SK-N-SH (cell line): ENCODE measurements around the gene BORCS6. TPM values are rescaled to one million over a fixed set of nuclear protein-coding genes. Genes with fewer than 3 reads are reported as not detected.

Experiments
- CTCF ChIA-PET: fragments of 300-600, 350-600 bp; formaldehyde crosslinking; extraction: SDS; loops from one replicate; lab custom pipeline; 2021; lab: Yijun Ruan, JAX
- POLR2A ChIA-PET: fragments of 350-600 bp; sonication (Branson Sonifier 250); formaldehyde crosslinking; extraction: SDS; loops from one replicate; lab custom pipeline; 2020; ENCODE audit warnings: antibody characterized with exemption, inconsistent platforms; lab: Yijun Ruan, JAX
- DNase-seq: peaks from one replicate; pipeline ENCODE4 v3.0.0; 2012
- H2AFZ ChIP-seq: fragments of 200-600 bp; sonication (generic); 2 replicates; pipeline ENCODE4 v1.8.1; 2016; ENCODE audit warnings: antibody characterized with exemption, mild to moderate bottlenecking, low read depth
- H3F3A ChIP-seq: fragments of 200-600 bp; sonication (generic); replicated peaks from 2 replicates; pipeline ENCODE3; 2016; ENCODE audit warnings: antibody characterized with exemption, mild to moderate bottlenecking; ENCODE audit not compliant: insufficient read depth
- H3K27ac ChIP-seq, 2 experiments: fragments of 200-500 bp in 1 of 2; fragments of 200-600 bp in 1 of 2; sonication (Bioruptor generic) in 1 of 2; sonication (generic), shearing (Covaris generic) in 1 of 2; 2 replicates each; pipeline versions ENCODE4 v1.5.1 to v1.6.1; 2014 to 2016; ENCODE audit warnings: low read depth in 2 of 2, inconsistent platforms in 1 of 2, low read length in 1 of 2, mild to moderate bottlenecking in 1 of 2, mixed read lengths in 1 of 2
- H3K27me3 ChIP-seq: fragments of 200-600 bp; sonication (generic), shearing (Covaris generic); 2 replicates; pipeline ENCODE4 v1.6.1; 2016; ENCODE audit warnings: mixed run types; ENCODE audit not compliant: insufficient read depth
- H3K36me3 ChIP-seq, 2 experiments: fragments of 200-500 bp in 1 of 2; fragments of 200-600 bp in 1 of 2; sonication (Bioruptor generic) in 1 of 2; sonication (generic) in 1 of 2; replicated peaks in 1 of 2; 2 replicates each; pipeline versions ENCODE3 to v1.5.1; 2014 to 2016; ENCODE audit warnings: low read length in 1 of 2, mild to moderate bottlenecking in 1 of 2; ENCODE audit not compliant: insufficient read depth in 2 of 2, control insufficient read depth in 1 of 2
- H3K4me1 ChIP-seq, 2 experiments: fragments of 200-500 bp in 1 of 2; fragments of 200-600 bp in 1 of 2; sonication (Bioruptor generic) in 1 of 2; sonication (generic), shearing (Covaris generic) in 1 of 2; 2 replicates each; pipeline versions ENCODE4 v1.5.1 to v1.6.1; 2014 to 2016; ENCODE audit warnings: low read depth in 1 of 2, low read length in 1 of 2, mixed run types in 1 of 2; ENCODE audit not compliant: insufficient read depth in 2 of 2, control insufficient read depth in 1 of 2
- H3K4me2 ChIP-seq: fragments of 200-600 bp; sonication (generic), shearing (Covaris generic); 2 replicates; pipeline ENCODE4 v1.6.1; 2017; ENCODE audit warnings: mixed run types
- H3K4me3 ChIP-seq, 2 experiments: fragments of 200-500 bp in 1 of 2; fragments of 200-600 bp in 1 of 2; sonication (Bioruptor generic) in 1 of 2; sonication (generic), shearing (Covaris generic) in 1 of 2; 2 replicates each; pipeline versions ENCODE4 v1.5.1 to v1.8.1; 2014 to 2016; ENCODE audit warnings: low read depth in 2 of 2, inconsistent platforms in 1 of 2, low read length in 1 of 2, mild to moderate bottlenecking in 1 of 2, mixed read lengths in 1 of 2, moderate library complexity in 1 of 2
- H3K79me2 ChIP-seq: fragments of 200-600 bp; sonication (generic); 2 replicates; pipeline ENCODE4 v1.8.1; 2017; ENCODE audit warnings: mild to moderate bottlenecking; ENCODE audit not compliant: insufficient read depth
- H3K9ac ChIP-seq: fragments of 200-600 bp; sonication (generic); 2 replicates; pipeline ENCODE4 v1.6.1; 2017; ENCODE audit warnings: mixed run types
- H3K9me2 ChIP-seq: fragments of 200-600 bp; sonication (generic); 2 replicates; pipeline ENCODE4 v1.6.1; 2017; ENCODE audit warnings: mixed run types
- H3K9me3 ChIP-seq: fragments of 200-600 bp; sonication (generic); 2 replicates; pipeline ENCODE4 v1.6.1; 2017; ENCODE audit warnings: mixed run types, mild to moderate bottlenecking, moderate library complexity
- H4K20me1 ChIP-seq: fragments of 200-600 bp; sonication (generic); 2 replicates; pipeline ENCODE4 v1.6.1; 2017; ENCODE audit warnings: mild to moderate bottlenecking, mixed run types; ENCODE audit not compliant: insufficient read depth
- CHD2 ChIP-seq: fragments of 150-350 bp; IDR thresholded peaks from 2 replicates; pipeline ENCODE4 v1.6.1; 2018; ENCODE audit warnings: low read length; ENCODE audit not compliant: partially characterized antibody
- EP300 ChIP-seq, 2 experiments: IDR thresholded peaks; 2 replicates each; pipeline versions ENCODE4 v1.4.0 to v1.6.1; 2012; ENCODE audit warnings: borderline replicate concordance in 1 of 2, low read depth in 1 of 2, low read length in 1 of 2
- EZH2phosphoT487 ChIP-seq: fragments of 200-600 bp; sonication (generic); IDR thresholded peaks from 2 replicates; pipeline ENCODE4 v1.6.1; 2017; ENCODE audit warnings: low read depth, mixed run types, mild to moderate bottlenecking, antibody characterized with exemption, moderate library complexity, borderline replicate concordance
- FOSL2 ChIP-seq: IDR thresholded peaks from 2 replicates; pipeline ENCODE4 v1.4.0; 2012; ENCODE audit warnings: low read depth, mild to moderate bottlenecking, moderate library complexity, borderline replicate concordance
- FOXM1 ChIP-seq: IDR thresholded peaks from 2 replicates; pipeline ENCODE4 v1.4.0; 2012; ENCODE audit warnings: low read depth, mild to moderate bottlenecking
- GABPA ChIP-seq: IDR thresholded peaks from 2 replicates; pipeline ENCODE4 v1.4.0; 2012; ENCODE audit warnings: low read depth, mild to moderate bottlenecking
- GATA2 ChIP-seq: sonication (generic); formaldehyde crosslinking; IDR thresholded peaks from 2 replicates; pipeline ENCODE4 v1.5.0; 2020; ENCODE audit warnings: mild to moderate bottlenecking, missing genetic modification reagents
- JUND ChIP-seq: IDR thresholded peaks from 2 replicates; pipeline ENCODE4 v1.4.0; 2012
- MEF2A ChIP-seq: IDR thresholded peaks from 2 replicates; pipeline ENCODE4 v1.4.0; 2012; ENCODE audit warnings: low read depth, borderline replicate concordance
- NFIC ChIP-seq: IDR thresholded peaks from 2 replicates; pipeline ENCODE4 v1.4.0; 2012; ENCODE audit warnings: borderline replicate concordance
- PBX3 ChIP-seq: IDR thresholded peaks from 2 replicates; pipeline ENCODE4; 2012
- POLR2AphosphoS5 ChIP-seq: IDR thresholded peaks from 2 replicates; pipeline ENCODE4 v1.6.1; 2012; ENCODE audit warnings: low read depth, low read length
- REST ChIP-seq: IDR thresholded peaks from 2 replicates; pipeline ENCODE4 v1.6.1; 2012; ENCODE audit warnings: mild to moderate bottlenecking, low read depth, low read length, moderate library complexity
- RFX5 ChIP-seq: IDR thresholded peaks from 2 replicates; pipeline ENCODE4 v1.6.1; 2012; ENCODE audit warnings: mild to moderate bottlenecking, improper control_type of control experiment, low read length
- TAF1 ChIP-seq: IDR thresholded peaks from 2 replicates; pipeline ENCODE4 v1.6.1; 2012; ENCODE audit warnings: low read depth, mild to moderate bottlenecking, low read length, moderate library complexity, borderline replicate concordance
- TEAD4 ChIP-seq: IDR thresholded peaks from 2 replicates; pipeline ENCODE4 v1.4.0; 2012; ENCODE audit warnings: mild to moderate bottlenecking, borderline replicate concordance; ENCODE audit not compliant: insufficient read depth
- USF2 ChIP-seq: fragments of 150-350 bp; IDR thresholded peaks from 2 replicates; pipeline ENCODE4 v1.6.1; 2017; ENCODE audit warnings: antibody characterized with exemption, low read length, low read depth, borderline replicate concordance
- YY1 ChIP-seq: IDR thresholded peaks from 2 replicates; pipeline ENCODE4 v1.4.0; 2012; ENCODE audit warnings: low read depth, mild to moderate bottlenecking
- WGBS: methylation state at CpG from one replicate; pipeline ENCODE4 v1.1.6; 2017; ENCODE audit warnings: low lambda C conversion rate; 5-methylcytosine and 5-hydroxymethylcytosine counted together
- polyA plus RNA-seq, 3 experiments: library from polyadenylated mRNA; depleted of rRNA; stranded (reverse); fragments of >200 nt; gene quantifications; 2 replicates each; pipeline ENCODE4 v1.2.3, GENCODE V29; 2012

The BORCS6 gene
- polyA plus RNA-seq, 1 of the 3 experiments (the other 2 are of a cell fraction), result 4.3 TPM

GRCh38 chr17:8161289-8162232, 28.4 kb downstream of the BORCS6 start:
- Histone ChIP-seq H3K9me2 (no peaks in the 10 kb centered on the region), H3K4me2 (peak overlapping the region; percentile 99)
- TF ChIP-seq GATA2 (CRISPR knock-in tag) (0 out of 2 replicates have a peak, but pooled peaks have one; percentile 5), POLR2AphosphoS5 (no peak)
- TF ChIP-seq, all 33 proteins: peak for 1
- Histone ChIP-seq H2AFZ (no peak overlapping the region), H3K36me3 (peaks cover 15 to 23% of the 10 kb centered on the region in 2 experiments), H3K9me3 (no peaks in the 10 kb centered on the region), H3K9ac (peak overlapping the region; percentile 100), H3F3A (peaks cover 46% of the 10 kb centered on the region), H3K27me3 (no peaks in the 10 kb centered on the region), H3K27ac (peak overlapping the region in 1 of 2 experiments; percentile 74; a peak in 2 of 4 replicates), H3K4me3 (peak overlapping the region; percentile 88 to 92), H4K20me1 (no peaks in the 10 kb centered on the region), H3K4me1 (peaks cover 25 to 35% of the 10 kb centered on the region in 2 experiments; a peak in 3 of 4 replicates), H3K79me2 (peaks cover 38% of the 10 kb centered on the region)
- CTCF ChIA-PET, result interaction anchor here (1.0 to 9.4 kb wide), 5 partner anchors 10 to 82 kb away, joined by 3 to 98 read pairs (median 3); no protein-coding TSS in a partner anchor
- POLR2A ChIA-PET, result interaction anchor here (1.6 kb wide), 1 partner anchor 12 kb away, joined by 9 read pairs; no protein-coding TSS in a partner anchor
- no peak for DNase-seq
- 67% methylated on average over 14 of the region's 19 CpGs for WGBS

GRCh38 chr17:8160741-8161221, 29.2 kb downstream of the BORCS6 start:
- CTCF ChIA-PET, result interaction anchor here (1.0 to 9.4 kb wide), 5 partner anchors 11 to 81 kb away, joined by 3 to 98 read pairs (median 3); no protein-coding TSS in a partner anchor
- no peak for DNase-seq
- no peak for TF ChIP-seq GATA2 (CRISPR knock-in tag)
- no peak for TF ChIP-seq CHD2
- no peak for TF ChIP-seq FOSL2
- TF ChIP-seq POLR2AphosphoS5, result no peak
- TF ChIP-seq PBX3, result no peak
- TF ChIP-seq EP300 (IDR thresholded peaks at IDR 0.05; ENCODE audit: borderline replicate concordance in 1 of 2, low read depth in 1 of 2, low read length in 1 of 2), result no peak
- no peak for TF ChIP-seq TAF1
- TF ChIP-seq YY1, result no peak
- TF ChIP-seq FOXM1, result no peak
- no peak for TF ChIP-seq USF2
- no peak for TF ChIP-seq JUND
- no peak for TF ChIP-seq RFX5
- TF ChIP-seq EZH2phosphoT487, result no peak
- no peak for TF ChIP-seq REST
- TF ChIP-seq MEF2A, result no peak
- no peak for TF ChIP-seq TEAD4
- no peak for TF ChIP-seq NFIC
- TF ChIP-seq GABPA, result no peak

More at GRCh38 chr17:8160741-8161221, 29.2 kb downstream of the BORCS6 start:
- H3K79me2 ChIP-seq, result peaks cover 39% of the 10 kb centered on the region
- WGBS, result 67% methylated on average over 4 of the region's 5 CpGs
- POLR2A ChIA-PET, result interaction anchor here (1.6 kb wide), 1 partner anchor 13 kb away, joined by 9 read pairs; no protein-coding TSS in a partner anchor
- peaks cover 40% of the 10 kb centered on the region for H3F3A ChIP-seq
- peaks cover 25 to 37% of the 10 kb centered on the region in 2 experiments; a peak in 3 of 4 replicates for H3K4me1 ChIP-seq
- peak overlapping the region; percentile 100; the same call in 1 of the 2 replicates for H3K9ac ChIP-seq
- peak overlapping the region; percentile 99 for H3K4me2 ChIP-seq
- no peak overlapping the region for H3K4me3 ChIP-seq
- H3K9me3 ChIP-seq, result no peaks in the 10 kb centered on the region
- H3K27me3 ChIP-seq, result no peaks in the 10 kb centered on the region
- no peaks in the 10 kb centered on the region for H3K9me2 ChIP-seq
- no peaks in the 10 kb centered on the region for H4K20me1 ChIP-seq
- peak overlapping the region in 1 of 2 experiments; percentile 74; a peak in 1 of 4 replicates for H3K27ac ChIP-seq
- H3K36me3 ChIP-seq, result peaks cover 15 to 23% of the 10 kb centered on the region in 2 experiments
- no peak overlapping the region for H2AFZ ChIP-seq
